ENCODE data around the gene SNX25. TPM values are rescaled to one million over a fixed set of nuclear protein-coding genes. Genes with fewer than 3 reads are reported as not detected.
"Not testable (repeated sequence)": the region's sequence is repeated elsewhere in the genome, so short reads cannot be mapped to it uniquely, and the experiment has no call there.

SNX25 gene
- total RNA-seq, 1 donor from 2014 or later, result 29.5 TPM

GRCh38 chr4:185311113-185311888 lies 101.9 kb downstream of the SNX25 start:
- no peak for DNase-seq (ENCODE audit: low read depth)
- TF ChIP-seq EZH2 (IDR thresholded peaks at IDR 0.05; ENCODE audit: insufficient read depth, low read length) (no peak), CTCF (IDR thresholded peaks at IDR 0.05; ENCODE audit: insufficient read depth, low read depth, low read length) (no peak)
- Histone ChIP-seq H3K36me3 (ENCODE audit: insufficient read depth, low read length) (peaks cover 12% of the 10 kb centered on the region), H3K4me2 (ENCODE audit: low read length) (no peak overlapping the region), H3K27me3 (ENCODE audit: insufficient read depth, low read length) (no peaks in the 10 kb centered on the region), H2AFZ (ENCODE audit: low read depth, low read length) (no peak overlapping the region), H3K27ac (ENCODE audit: low read depth, low read length) (no peak overlapping the region), H3K4me1 (ENCODE audit: insufficient read depth, low read length) (peaks cover 12% of the 10 kb centered on the region), H3K9me3 (ENCODE audit: insufficient read depth, low read depth, low read length) (no peaks in the 10 kb centered on the region), H3K9ac (ENCODE audit: low read length) (no peak overlapping the region), H3K79me2 (ENCODE audit: insufficient read depth, low read length) (peaks cover 3% of the 10 kb centered on the region), H4K20me1 (ENCODE audit: insufficient read depth, low read length) (no peaks in the 10 kb centered on the region), H3K4me3 (ENCODE audit: insufficient read depth, low read depth, low read length) (no peak overlapping the region)
- no peak for FAIRE-seq
- peaks cover 13% of the 10 kb centered on the region for H3K4me1 Mint-ChIP-seq (ENCODE audit: low read depth, unreplicated experiment)
- H3K4me3 Mint-ChIP-seq (ENCODE audit: unreplicated experiment), result no peak overlapping the region
- no peaks in the 10 kb centered on the region for H3K9me3 Mint-ChIP-seq (ENCODE audit: unreplicated experiment)
- no peaks in the 10 kb centered on the region for H3K27me3 Mint-ChIP-seq (ENCODE audit: low read depth, unreplicated experiment)
- peaks cover 31% of the 10 kb centered on the region for H3K36me3 Mint-ChIP-seq (ENCODE audit: low read depth, unreplicated experiment)
- H3K27ac Mint-ChIP-seq (ENCODE audit: unreplicated experiment), result peak overlapping the region; percentile 20

GRCh38 chr4:185312699-185313098 lies 103.3 kb downstream of the SNX25 start:
- Histone ChIP-seq H3K27me3 (ENCODE audit: insufficient read depth, low read length) (no peaks in the 10 kb centered on the region), H3K27ac (ENCODE audit: low read depth, low read length) (peak overlapping the region; percentile 17), H3K36me3 (ENCODE audit: insufficient read depth, low read length) (peaks cover 15% of the 10 kb centered on the region), H3K9ac (ENCODE audit: low read length) (no peak overlapping the region), H3K4me1 (ENCODE audit: insufficient read depth, low read length) (no peaks in the 10 kb centered on the region), H3K9me3 (ENCODE audit: insufficient read depth, low read depth, low read length) (no peaks in the 10 kb centered on the region), H3K4me3 (ENCODE audit: insufficient read depth, low read depth, low read length) (no peak overlapping the region), H3K79me2 (ENCODE audit: insufficient read depth, low read length) (no peaks in the 10 kb centered on the region), H4K20me1 (ENCODE audit: insufficient read depth, low read length) (no peaks in the 10 kb centered on the region), H3K4me2 (ENCODE audit: low read length) (no peak overlapping the region), H2AFZ (ENCODE audit: low read depth, low read length) (no peak overlapping the region)
- peak; percentile 75 for DNase-seq (ENCODE audit: low read depth)
- no peak for TF ChIP-seq EZH2 (IDR thresholded peaks at IDR 0.05; ENCODE audit: insufficient read depth, low read length)
- no peak for TF ChIP-seq CTCF (IDR thresholded peaks at IDR 0.05; ENCODE audit: insufficient read depth, low read depth, low read length)
- Mint-ChIP-seq H3K27ac (ENCODE audit: unreplicated experiment) (no peak overlapping the region), H3K4me3 (ENCODE audit: unreplicated experiment) (no peak overlapping the region), H3K36me3 (ENCODE audit: low read depth, unreplicated experiment) (peaks cover 44% of the 10 kb centered on the region), H3K27me3 (ENCODE audit: low read depth, unreplicated experiment) (no peaks in the 10 kb centered on the region), H3K4me1 (ENCODE audit: low read depth, unreplicated experiment) (no peaks in the 10 kb centered on the region), H3K9me3 (ENCODE audit: unreplicated experiment) (no peaks in the 10 kb centered on the region)
- no peak for FAIRE-seq

- H3K27me3 Mint-ChIP-seq (ENCODE audit: low read depth, unreplicated experiment); H3K9ac ChIP-seq (ENCODE audit: low read length); H2AFZ ChIP-seq (ENCODE audit: low read depth, low read length); DNase-seq (ENCODE audit: low read depth); H3K27ac ChIP-seq (ENCODE audit: low read depth, low read length); H3K36me3 ChIP-seq (ENCODE audit: insufficient read depth, low read length); H3K79me2 ChIP-seq (ENCODE audit: insufficient read depth, low read length); H3K9me3 ChIP-seq (ENCODE audit: insufficient read depth, low read depth, low read length); H3K9me3 Mint-ChIP-seq (ENCODE audit: unreplicated experiment); H4K20me1 ChIP-seq (ENCODE audit: insufficient read depth, low read length); H3K4me3 ChIP-seq (ENCODE audit: insufficient read depth, low read depth, low read length); H3K4me1 Mint-ChIP-seq (ENCODE audit: low read depth, unreplicated experiment); FAIRE-seq; H3K4me1 ChIP-seq (ENCODE audit: insufficient read depth, low read length); H3K4me2 ChIP-seq (ENCODE audit: low read length); H3K4me3 Mint-ChIP-seq (ENCODE audit: unreplicated experiment); H3K27me3 ChIP-seq (ENCODE audit: insufficient read depth, low read length); H3K27ac Mint-ChIP-seq (ENCODE audit: unreplicated experiment): not testable (repeated sequence)
- peaks cover 33% of the 10 kb centered on the region for H3K36me3 Mint-ChIP-seq (ENCODE audit: low read depth, unreplicated experiment)
Measured at GRCh38 chr4:185317462-185317861, 108.1 kb downstream of the SNX25 start.
